Heart left ventricle (tissue), 13 donors: ENCODE measurements around the gene ZNF747.

Experiments
- CTCF ChIP-seq, 12 donors: fragments of 200-600 bp; sonication (generic) in 4 of 12; IDR thresholded peaks; one replicate each; pipeline versions ENCODE4 v1.5.0 to v1.8.0; 2018 to 2022; ENCODE audit warnings: antibody characterized with exemption in 12 of 12, mild to moderate bottlenecking in 5 of 12
- POLR2A ChIP-seq, 2 donors: fragments of 450-650 bp; IDR thresholded peaks; one replicate each; pipeline ENCODE4 v1.6.1; 2017; ENCODE audit warnings: antibody characterized with exemption in 2 of 2, mild to moderate bottlenecking in 2 of 2, moderate library complexity in 2 of 2
- donor health status: ischemic (EF 13 %, LVEDD 7.1; RV severe dilation, severe dysfunction).
- donor health status: DM: no; HTN: yes; CAD: no.
- donor health status: DM: no; HTN: no; CAD: no.
- donor health status: ischemic (EF 25% LVEDD 6.9; RV normal size, moderate dysfunction).
- donor health status: ischemic (EF 25% LVEDD 5.7; RV mildly dilated, moderate dysfunction).
- donor health status: ischemic (EF 35%, LVEDD 5.7; RV mildly dilated, moderate dysfunction).
- donor health status: nonischemic (EF 11% LVEDD 7.7; RV severe dilation, severe dysfunction).
- donor health status: DM: yes; HTN: yes; CAD: no.
- donor health status: PGD.
- donor health status: ischemic (EF 29% LVEDD 5.4; RV normal size, mild dysfunction).
- donor health status: nonischemic (EF 23%, LVEDD 6.1; RV moderate dilation, normal function).

- no peak for TF ChIP-seq CTCF (IDR thresholded peaks at IDR 0.05)
- no peak for TF ChIP-seq POLR2A (IDR thresholded peaks at IDR 0.05)
Observed at GRCh38 chr16:30509081-30509765, 25.4 kb downstream of the ZNF747 start.
